ENCODE data around the gene NUP62. TPM values are rescaled to one million over a fixed set of nuclear protein-coding genes. Genes with fewer than 3 reads are reported as not detected.

The NUP62 gene, protein sequence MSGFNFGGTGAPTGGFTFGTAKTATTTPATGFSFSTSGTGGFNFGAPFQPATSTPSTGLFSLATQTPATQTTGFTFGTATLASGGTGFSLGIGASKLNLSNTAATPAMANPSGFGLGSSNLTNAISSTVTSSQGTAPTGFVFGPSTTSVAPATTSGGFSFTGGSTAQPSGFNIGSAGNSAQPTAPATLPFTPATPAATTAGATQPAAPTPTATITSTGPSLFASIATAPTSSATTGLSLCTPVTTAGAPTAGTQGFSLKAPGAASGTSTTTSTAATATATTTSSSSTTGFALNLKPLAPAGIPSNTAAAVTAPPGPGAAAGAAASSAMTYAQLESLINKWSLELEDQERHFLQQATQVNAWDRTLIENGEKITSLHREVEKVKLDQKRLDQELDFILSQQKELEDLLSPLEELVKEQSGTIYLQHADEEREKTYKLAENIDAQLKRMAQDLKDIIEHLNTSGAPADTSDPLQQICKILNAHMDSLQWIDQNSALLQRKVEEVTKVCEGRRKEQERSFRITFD
- total RNA-seq: 36.3 and 42.0 TPM in 2 replicates

GRCh38 chr19:49929121-49929610, at the start of gene NUP62, which contains the start of gene ATF5:
Gene NUP62, minus strand, starts transcription at chr19:49929504. Its CDS starts 19,697 bp downstream, at chr19:49909807.
Gene ATF5, plus strand, starts transcription at chr19:49929205. Its CDS starts 1,646 bp downstream, at chr19:49930851.

GRCh38 chr19:49960980-49961379, 31.7 kb upstream of the NUP62 start, which contains the start of gene SIGLEC11:
Gene SIGLEC11, minus strand, starts transcription at chr19:49961172. Its CDS starts 91 bp downstream, at chr19:49961081.

DNA sequence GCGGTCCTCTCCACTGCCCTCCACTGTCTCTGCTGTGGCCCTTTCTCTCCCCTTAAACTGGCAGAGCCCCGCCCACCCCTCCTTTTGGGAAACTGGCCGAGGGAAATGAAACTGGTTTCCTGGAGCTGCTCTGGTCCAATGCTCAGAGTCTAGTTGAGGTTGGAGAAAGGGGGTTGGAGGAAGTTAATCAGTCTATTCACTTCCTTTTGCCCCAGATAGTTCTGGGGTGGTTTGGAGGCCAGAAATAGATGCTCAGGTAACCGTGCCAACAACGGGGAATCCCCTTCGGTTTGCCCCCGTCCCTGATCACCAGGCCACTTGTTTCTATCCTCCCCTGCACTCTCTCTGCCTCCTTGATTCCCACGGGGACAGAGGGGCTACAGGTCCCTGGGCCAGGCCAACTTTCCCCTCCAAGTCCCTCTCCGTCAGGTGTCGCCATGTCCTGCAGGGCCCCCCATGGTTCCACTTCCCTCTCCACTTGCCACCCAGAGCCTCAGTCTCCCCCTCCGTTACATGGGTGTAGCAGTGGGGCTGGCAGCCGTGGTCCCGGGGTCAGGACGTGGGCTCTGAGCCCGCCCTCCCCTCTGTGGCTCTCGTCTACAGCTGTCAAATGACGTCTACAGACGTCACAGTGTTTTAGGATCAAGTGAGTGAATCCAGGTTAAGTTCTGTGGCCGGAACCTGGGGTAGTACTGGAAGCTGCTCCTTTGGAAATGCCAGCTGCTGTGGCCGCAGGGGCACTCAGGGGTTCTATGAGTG, 32.3 kb downstream of the NUP62 start, which contains the start of gene IL4I1:
Gene IL4I1, minus strand, starts transcription at position 25 of the 759 bp plus-strand sequence. CDS start 727 bp downstream, outside the sequence.

GRCh38 chr19:49877020-49877878, 52.1 kb downstream of the NUP62 start, which contains the start of the genes AKT1S1 and TBC1D17:
Gene AKT1S1, minus strand, starts transcription at chr19:49877355. Its CDS starts 4,060 bp downstream, at chr19:49873295.
Gene TBC1D17, plus strand, starts transcription at chr19:49877702. Its CDS starts 22 bp downstream, at chr19:49877724.

DNA sequence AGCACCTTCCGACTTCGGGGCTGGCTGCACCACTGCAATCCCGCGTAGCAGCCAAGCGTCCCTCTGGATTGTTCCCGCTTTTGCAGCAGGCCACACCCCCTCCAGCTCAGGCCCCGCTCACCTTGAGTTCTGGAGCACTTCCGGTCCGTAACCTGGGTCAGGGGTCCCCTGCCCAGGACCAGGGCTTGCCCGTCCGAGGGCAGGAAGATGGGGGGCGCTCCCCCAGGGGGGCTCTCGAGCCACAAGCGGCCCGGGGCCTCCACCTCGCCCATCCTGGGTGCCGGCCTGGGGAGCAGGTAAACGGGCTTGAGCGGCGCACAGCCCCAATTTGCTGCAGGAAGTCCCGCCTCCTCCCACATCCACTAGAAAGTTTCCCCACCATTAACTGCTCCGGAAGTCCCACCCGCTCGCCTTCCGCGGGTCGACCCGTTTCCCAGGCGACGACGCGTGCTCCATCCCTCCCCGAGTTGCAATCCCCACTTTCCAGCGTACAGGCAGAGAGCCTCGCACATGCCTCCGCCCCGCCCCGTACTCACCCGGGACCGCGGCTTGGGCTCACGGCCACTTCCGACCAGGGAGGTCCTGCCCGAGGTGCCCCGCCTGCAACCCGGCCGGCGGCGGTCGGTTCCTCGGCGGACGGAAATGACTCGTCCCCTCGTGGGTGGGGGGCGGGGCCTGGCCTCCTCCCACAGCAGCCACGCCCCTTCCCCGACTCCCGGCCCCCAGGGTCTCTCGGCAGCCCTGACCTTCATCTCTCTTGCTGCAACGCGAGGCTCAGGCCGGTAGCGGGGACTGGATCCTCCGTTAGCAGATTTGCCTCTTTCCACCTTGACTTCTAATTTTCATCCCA, 62.1 kb downstream of the NUP62 start, which contains the start of gene PNKP:
Gene PNKP, minus strand, starts transcription at position 644 of the 850 bp plus-strand sequence. Its CDS starts 372 bp downstream, at position 272.

Other genes starting within 250 kb of the NUP62 start
- 2.0 and 2.1 TPM in 2 replicates for gene ADM5, start 239.9 kb downstream of the NUP62 start, total RNA-seq
- gene CPT1C, start 238.4 kb downstream of the NUP62 start, total RNA-seq: 0.33 and 2.1 TPM in 2 replicates
- gene TSKS, start 166.2 kb downstream of the NUP62 start, total RNA-seq: 0.19 TPM in 1 of 2 replicates, not detected in the other
- gene AP2A1, start 162.5 kb downstream of the NUP62 start, total RNA-seq: 130 and 131 TPM in 2 replicates
- gene FUZ, start 116.2 kb downstream of the NUP62 start, total RNA-seq: 13.7 and 18.7 TPM in 2 replicates
- 22.1 and 34.8 TPM in 2 replicates for gene MED25, start 111.2 kb downstream of the NUP62 start, total RNA-seq
- gene PTOV1, start 78.3 kb downstream of the NUP62 start, total RNA-seq: 66.8 and 71.9 TPM in 2 replicates
- gene PNKP, start 61.9 kb downstream of the NUP62 start, total RNA-seq: 57.2 and 59.7 TPM in 2 replicates
- gene AKT1S1, start 52.1 kb downstream of the NUP62 start, total RNA-seq: 26.8 and 40.6 TPM in 2 replicates
- gene TBC1D17, start 51.8 kb downstream of the NUP62 start, total RNA-seq: 13.0 and 15.0 TPM in 2 replicates
- gene IL4I1, start 32.6 kb downstream of the NUP62 start, total RNA-seq: not detected in 2 replicates
- gene ATF5, start 299 bp downstream of the NUP62 start, total RNA-seq: 6.5 and 11.1 TPM in 2 replicates
- not detected in 2 replicates for gene SIGLEC11, start 31.7 kb upstream of the NUP62 start, total RNA-seq
- gene VRK3, start 95.9 kb upstream of the NUP62 start, total RNA-seq: 17.1 and 32.4 TPM in 2 replicates
- gene ZNF473, start 96.5 kb upstream of the NUP62 start, total RNA-seq: 3.5 and 5.7 TPM in 2 replicates
- gene IZUMO2, start 233.8 kb upstream of the NUP62 start, total RNA-seq: not detected in 2 replicates

Measured in airway epithelial cell (primary cell).